Neural cell (in vitro differentiated cells): ENCODE measurements around the gene SNX10. TPM values are rescaled to one million over a fixed set of nuclear protein-coding genes. Genes with fewer than 3 reads are reported as not detected.

Experiments
- H2AFZ ChIP-seq: fragments of 200-600, 300-800 bp; sonication (generic), shearing (Covaris generic); 2 replicates; pipeline ENCODE4 v1.6.0; 2014; ENCODE audit warnings: low read depth, mild to moderate bottlenecking, antibody characterized with exemption, low read length, moderate library complexity
- H3F3A ChIP-seq: fragments of 200-600 bp; shearing (Covaris generic); 2 replicates; pipeline ENCODE4 v1.6.1; 2016; ENCODE audit warnings: mild to moderate bottlenecking, moderate library complexity, mixed read lengths, antibody characterized with exemption, low read length; ENCODE audit not compliant: insufficient read depth, poor library complexity, severe bottlenecking
- H3K27ac ChIP-seq: fragments of 200-600, 300-800 bp; sonication (generic), shearing (Covaris generic); 2 replicates; pipeline ENCODE4 v1.5.1; 2014; ENCODE audit warnings: mild to moderate bottlenecking, low read length, moderate library complexity
- H3K27me3 ChIP-seq: fragments of 300-800, 200-600 bp; sonication (generic), shearing (Covaris generic); 2 replicates; pipeline ENCODE4 v1.6.0; 2014; ENCODE audit warnings: mild to moderate bottlenecking, low read depth, low read length, moderate library complexity; ENCODE audit not compliant: insufficient read depth
- H3K36me3 ChIP-seq: fragments of 300-800, 200-600 bp; sonication (generic), shearing (Covaris generic); 2 replicates; pipeline ENCODE4 v1.5.1; 2014; ENCODE audit warnings: mild to moderate bottlenecking, antibody characterized with exemption, low read length, moderate library complexity; ENCODE audit not compliant: insufficient read depth
- H3K4me2 ChIP-seq: fragments of 300-800, 200-600 bp; sonication (generic), shearing (Covaris generic); 2 replicates; pipeline ENCODE4 v1.6.0; 2014; ENCODE audit warnings: mild to moderate bottlenecking, low read length
- H3K4me3 ChIP-seq: fragments of 300-800, 200-600 bp; sonication (generic), shearing (Covaris generic); 2 replicates; pipeline ENCODE4 v1.5.1; 2014; ENCODE audit warnings: mild to moderate bottlenecking, low read length, moderate library complexity
- H3K79me2 ChIP-seq: fragments of 200-600 bp; shearing (Covaris generic); replicated peaks from 2 replicates; pipeline ENCODE4 v1.6.0; 2014; ENCODE audit warnings: mild to moderate bottlenecking, low read length, moderate library complexity; ENCODE audit not compliant: insufficient read depth
- H3K9ac ChIP-seq: fragments of 300-800, 200-600 bp; sonication (generic), shearing (Covaris generic); 2 replicates; pipeline ENCODE4 v1.6.1; 2016; ENCODE audit warnings: mild to moderate bottlenecking, low read length, mixed read lengths
- H3K9me2 ChIP-seq: fragments of 200-600 bp; shearing (Covaris generic); 2 replicates; pipeline ENCODE4 v1.6.1; 2016; ENCODE audit warnings: mild to moderate bottlenecking, low read length, mixed read lengths; ENCODE audit not compliant: insufficient read depth
- H3K9me3 ChIP-seq: fragments of 200-600, 300-800 bp; sonication (generic), shearing (Covaris generic); 2 replicates; pipeline ENCODE4 v1.6.1; 2016; ENCODE audit warnings: mild to moderate bottlenecking, mixed run types, low read length, moderate library complexity, mixed read lengths
- H4K20me1 ChIP-seq: fragments of 200-600 bp; shearing (Covaris generic); 2 replicates; pipeline ENCODE4 v1.6.1; 2016; ENCODE audit warnings: mild to moderate bottlenecking, mixed run types; ENCODE audit not compliant: insufficient read depth
- EP300 ChIP-seq: fragments of 450-650 bp; conservative IDR thresholded peaks from 2 replicates; pipeline ENCODE4 v1.6.1; 2014; ENCODE audit warnings: antibody characterized with exemption, mild to moderate bottlenecking, moderate library complexity; ENCODE audit not compliant: poor library complexity, severe bottlenecking
- EZH2 ChIP-seq: fragments of 200-600, 300-800 bp; shearing (Covaris generic), sonication (generic); IDR thresholded peaks from 2 replicates; pipeline ENCODE4 v1.6.1; 2014; ENCODE audit warnings: antibody characterized with exemption, low read length, borderline replicate concordance, mild to moderate bottlenecking; ENCODE audit not compliant: insufficient read depth, poor library complexity, severe bottlenecking
- MXI1 ChIP-seq: fragments of 450-650 bp; conservative IDR thresholded peaks from 2 replicates; pipeline ENCODE4 v1.6.1; 2014; ENCODE audit warnings: antibody characterized with exemption, mild to moderate bottlenecking; ENCODE audit not compliant: poor library complexity, severe bottlenecking
- POLR2AphosphoS5 ChIP-seq: IDR thresholded peaks from 2 replicates; pipeline ENCODE4 v1.6.1; 2012
- RAD21 ChIP-seq: fragments of 450-650 bp; conservative IDR thresholded peaks from 2 replicates; pipeline ENCODE4 v1.6.1; 2014; ENCODE audit warnings: antibody characterized with exemption, mild to moderate bottlenecking, moderate library complexity
- SMC3 ChIP-seq: fragments of 450-650 bp; conservative IDR thresholded peaks from 2 replicates; pipeline ENCODE4 v1.6.1; 2014; ENCODE audit warnings: antibody characterized with exemption, mild to moderate bottlenecking, moderate library complexity; ENCODE audit not compliant: poor library complexity
- TAF1 ChIP-seq: IDR thresholded peaks from 2 replicates; pipeline ENCODE4 v1.6.1; 2012; ENCODE audit warnings: low read depth
- polyA plus RNA-seq: library from polyadenylated mRNA; depleted of rRNA; stranded (reverse); fragments of >200 nt; gene quantifications from 2 replicates; pipeline ENCODE4 v1.2.3, GENCODE V29; 2014
- TF ChIP-seq, protein P1 (sequence below): fragments of 450-650 bp; IDR thresholded peaks from 2 replicates; pipeline ENCODE4 v1.5.1; 2014; ENCODE audit warnings: antibody characterized with exemption, mild to moderate bottlenecking, moderate library complexity; ENCODE audit not compliant: poor library complexity, severe bottlenecking
- TF ChIP-seq, protein P2 (sequence below): IDR thresholded peaks from 2 replicates; pipeline ENCODE4 v1.6.1; 2012; ENCODE audit warnings: borderline replicate concordance

The SNX10 gene
- polyA plus RNA-seq, 1 donor from 2014 or later, result 25.6 TPM

DNA sequence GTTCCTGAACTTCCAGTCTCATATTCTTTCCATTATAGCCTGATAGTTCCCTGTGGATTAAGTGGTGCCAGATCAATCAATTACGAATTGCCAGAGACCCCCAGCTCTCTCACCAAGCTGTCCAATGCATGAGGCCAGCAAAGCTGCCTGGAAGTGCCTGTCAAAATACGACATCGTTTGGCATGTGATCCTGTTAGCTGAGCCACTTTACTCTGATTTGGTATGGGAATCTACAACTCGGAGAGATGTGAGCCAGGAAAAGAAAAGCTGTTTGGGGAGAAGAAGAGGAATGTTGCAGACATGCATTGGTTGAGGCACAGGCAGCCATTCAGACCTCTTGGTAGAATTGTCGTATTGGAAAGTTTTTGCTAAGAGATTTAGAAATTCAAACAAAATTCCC is 3.9 kb downstream of the SNX10 start:
- Histone ChIP-seq H3K9me3 (no peaks in the 10 kb centered on the region), H4K20me1 (no peaks in the 10 kb centered on the region), H3F3A (no peaks in the 10 kb centered on the region), H3K27ac (no peak overlapping the region), H3K4me3 (no peak overlapping the region), H3K9me2 (no peaks in the 10 kb centered on the region), H3K36me3 (no peaks in the 10 kb centered on the region), H2AFZ (no peak overlapping the region), H3K27me3 (no peaks in the 10 kb centered on the region), H3K9ac (no peak overlapping the region), H3K79me2 (no peaks in the 10 kb centered on the region), H3K4me2 (no peak overlapping the region)
- no peak for TF ChIP-seq EZH2
- no peak for TF ChIP-seq EP300

DNA sequence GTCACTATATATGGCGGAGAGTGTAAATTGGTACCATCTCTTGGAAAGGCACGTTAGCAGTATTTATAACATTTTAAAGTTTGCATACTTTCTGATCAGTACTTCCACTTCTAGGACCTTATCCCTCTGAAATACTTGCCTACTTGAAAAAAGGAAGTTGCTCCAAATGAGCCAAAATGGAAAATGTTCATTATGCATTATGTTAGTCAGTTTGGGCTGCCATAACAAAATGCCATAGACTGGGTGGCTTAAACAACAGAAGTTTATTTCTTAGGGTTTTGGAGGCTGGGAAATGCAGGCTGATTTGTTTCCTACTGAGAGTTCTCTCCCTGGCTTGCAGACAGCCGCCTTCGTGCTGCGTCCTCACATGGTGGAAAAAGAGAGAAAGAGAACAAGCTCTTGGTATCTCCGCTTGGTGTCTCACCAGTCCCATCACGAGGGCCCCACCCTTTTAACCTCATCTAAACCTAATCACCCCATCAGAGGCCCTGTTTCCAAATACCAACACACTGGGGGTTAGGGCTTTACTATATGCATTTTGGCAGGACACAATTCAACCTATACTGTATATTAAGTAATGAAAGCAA is 6.9 kb downstream of the SNX10 start:
- no peak overlapping the region for H3K4me2 ChIP-seq
- H3K79me2 ChIP-seq, result no peaks in the 10 kb centered on the region
- no peaks in the 10 kb centered on the region for H3F3A ChIP-seq
- H3K4me3 ChIP-seq, result no peak overlapping the region
- TF ChIP-seq EZH2, result no peak
- no peak for TF ChIP-seq TAF1
- no peak for TF ChIP-seq MXI1
- no peak for TF ChIP-seq SMC3
- no peak for TF ChIP-seq EP300
- no peak for TF ChIP-seq RAD21
- TF ChIP-seq POLR2AphosphoS5, result no peak
- TF ChIP-seq, protein P1, sequence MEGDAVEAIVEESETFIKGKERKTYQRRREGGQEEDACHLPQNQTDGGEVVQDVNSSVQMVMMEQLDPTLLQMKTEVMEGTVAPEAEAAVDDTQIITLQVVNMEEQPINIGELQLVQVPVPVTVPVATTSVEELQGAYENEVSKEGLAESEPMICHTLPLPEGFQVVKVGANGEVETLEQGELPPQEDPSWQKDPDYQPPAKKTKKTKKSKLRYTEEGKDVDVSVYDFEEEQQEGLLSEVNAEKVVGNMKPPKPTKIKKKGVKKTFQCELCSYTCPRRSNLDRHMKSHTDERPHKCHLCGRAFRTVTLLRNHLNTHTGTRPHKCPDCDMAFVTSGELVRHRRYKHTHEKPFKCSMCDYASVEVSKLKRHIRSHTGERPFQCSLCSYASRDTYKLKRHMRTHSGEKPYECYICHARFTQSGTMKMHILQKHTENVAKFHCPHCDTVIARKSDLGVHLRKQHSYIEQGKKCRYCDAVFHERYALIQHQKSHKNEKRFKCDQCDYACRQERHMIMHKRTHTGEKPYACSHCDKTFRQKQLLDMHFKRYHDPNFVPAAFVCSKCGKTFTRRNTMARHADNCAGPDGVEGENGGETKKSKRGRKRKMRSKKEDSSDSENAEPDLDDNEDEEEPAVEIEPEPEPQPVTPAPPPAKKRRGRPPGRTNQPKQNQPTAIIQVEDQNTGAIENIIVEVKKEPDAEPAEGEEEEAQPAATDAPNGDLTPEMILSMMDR, result no peak
- TF ChIP-seq, protein P2, sequence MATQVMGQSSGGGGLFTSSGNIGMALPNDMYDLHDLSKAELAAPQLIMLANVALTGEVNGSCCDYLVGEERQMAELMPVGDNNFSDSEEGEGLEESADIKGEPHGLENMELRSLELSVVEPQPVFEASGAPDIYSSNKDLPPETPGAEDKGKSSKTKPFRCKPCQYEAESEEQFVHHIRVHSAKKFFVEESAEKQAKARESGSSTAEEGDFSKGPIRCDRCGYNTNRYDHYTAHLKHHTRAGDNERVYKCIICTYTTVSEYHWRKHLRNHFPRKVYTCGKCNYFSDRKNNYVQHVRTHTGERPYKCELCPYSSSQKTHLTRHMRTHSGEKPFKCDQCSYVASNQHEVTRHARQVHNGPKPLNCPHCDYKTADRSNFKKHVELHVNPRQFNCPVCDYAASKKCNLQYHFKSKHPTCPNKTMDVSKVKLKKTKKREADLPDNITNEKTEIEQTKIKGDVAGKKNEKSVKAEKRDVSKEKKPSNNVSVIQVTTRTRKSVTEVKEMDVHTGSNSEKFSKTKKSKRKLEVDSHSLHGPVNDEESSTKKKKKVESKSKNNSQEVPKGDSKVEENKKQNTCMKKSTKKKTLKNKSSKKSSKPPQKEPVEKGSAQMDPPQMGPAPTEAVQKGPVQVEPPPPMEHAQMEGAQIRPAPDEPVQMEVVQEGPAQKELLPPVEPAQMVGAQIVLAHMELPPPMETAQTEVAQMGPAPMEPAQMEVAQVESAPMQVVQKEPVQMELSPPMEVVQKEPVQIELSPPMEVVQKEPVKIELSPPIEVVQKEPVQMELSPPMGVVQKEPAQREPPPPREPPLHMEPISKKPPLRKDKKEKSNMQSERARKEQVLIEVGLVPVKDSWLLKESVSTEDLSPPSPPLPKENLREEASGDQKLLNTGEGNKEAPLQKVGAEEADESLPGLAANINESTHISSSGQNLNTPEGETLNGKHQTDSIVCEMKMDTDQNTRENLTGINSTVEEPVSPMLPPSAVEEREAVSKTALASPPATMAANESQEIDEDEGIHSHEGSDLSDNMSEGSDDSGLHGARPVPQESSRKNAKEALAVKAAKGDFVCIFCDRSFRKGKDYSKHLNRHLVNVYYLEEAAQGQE, result no peak
- H3K36me3 ChIP-seq, result no peaks in the 10 kb centered on the region
- H3K9me3 ChIP-seq, result no peaks in the 10 kb centered on the region
- H3K9ac ChIP-seq, result no peak overlapping the region
- H2AFZ ChIP-seq, result no peak overlapping the region
- no peaks in the 10 kb centered on the region for H3K27me3 ChIP-seq
- H3K9me2 ChIP-seq, result no peaks in the 10 kb centered on the region
- no peaks in the 10 kb centered on the region for H4K20me1 ChIP-seq
- H3K27ac ChIP-seq, result no peak overlapping the region
